CD14-positive monocyte (primary cell): ENCODE measurements around the gene CARMIL1. TPM values are rescaled to one million over a fixed set of nuclear protein-coding genes. Genes with fewer than 3 reads are reported as not detected.

Experiments used
- DNase-seq, 3 donors: peaks; one replicate each; pipeline ENCODE4 v3.0.0-alpha.2; 2011 to 2022
- H2AFZ ChIP-seq: 2 replicates; pipeline ENCODE4 v1.6.0; 2012; ENCODE audit warnings: mild to moderate bottlenecking, low read depth, low read length, inconsistent platforms; ENCODE audit not compliant: insufficient read depth, poor library complexity, severe bottlenecking
- H3K27ac ChIP-seq, 2 donors: 1 replicate in 1 of 2; 2 replicates in 1 of 2; pipeline ENCODE4 v1.5.1; 2012 to 2013; ENCODE audit warnings: low read length in 2 of 2, control low read depth in 1 of 2, inconsistent platforms in 1 of 2, low read depth in 1 of 2, mild to moderate bottlenecking in 1 of 2
- H3K27me3 ChIP-seq, 2 donors: one replicate each; pipeline versions ENCODE4 v1.6.0 to v1.6.1; 2011 to 2013; ENCODE audit warnings: low read length in 2 of 2; ENCODE audit not compliant: control insufficient read depth in 2 of 2, insufficient read depth in 2 of 2
- H3K36me3 ChIP-seq, 2 donors: replicated peaks in 1 of 2; 1 replicate in 1 of 2; 2 replicates in 1 of 2; pipeline versions ENCODE4 v1.5.1 to v1.6.1; 2012 to 2013; ENCODE audit warnings: low read length in 2 of 2, control low read depth in 1 of 2, inconsistent platforms in 1 of 2, mild to moderate bottlenecking in 1 of 2; ENCODE audit not compliant: insufficient read depth in 2 of 2, control insufficient read depth in 1 of 2
- H3K4me1 ChIP-seq, 2 donors: 1 replicate in 1 of 2; 2 replicates in 1 of 2; pipeline versions ENCODE4 v1.5.1 to v1.6.1; 2012 to 2013; ENCODE audit warnings: low read length in 2 of 2, control low read depth in 1 of 2, inconsistent platforms in 1 of 2, mild to moderate bottlenecking in 1 of 2, moderate library complexity in 1 of 2; ENCODE audit not compliant: insufficient read depth in 2 of 2, control insufficient read depth in 1 of 2
- H3K4me2 ChIP-seq: replicated peaks from 2 replicates; pipeline ENCODE3; 2012; ENCODE audit warnings: low read length, moderate library complexity, mild to moderate bottlenecking; ENCODE audit not compliant: poor library complexity, severe bottlenecking; ENCODE audit errors: extremely low read depth
- H3K4me3 ChIP-seq, 3 experiments: fragments of 200-600 bp in 1 of 3; sonication (generic) in 1 of 3; replicated peaks in 1 of 3; 1 replicate in 2 of 3; 2 replicates in 1 of 3; pipeline ENCODE4 v1.5.1; 2011 to 2013; ENCODE audit warnings: low read length in 3 of 3, mild to moderate bottlenecking in 3 of 3, control low read depth in 2 of 3, low read depth in 2 of 3, inconsistent platforms in 1 of 3, moderate library complexity in 1 of 3
- H3K79me2 ChIP-seq: 2 replicates; pipeline ENCODE4 v1.6.0; 2012; ENCODE audit warnings: mild to moderate bottlenecking, control low read depth, inconsistent platforms, low read length, moderate library complexity; ENCODE audit not compliant: insufficient read depth
- H3K9ac ChIP-seq: 2 replicates; pipeline ENCODE4 v1.6.0; 2017; ENCODE audit warnings: low read length, mild to moderate bottlenecking; ENCODE audit not compliant: insufficient read depth, poor library complexity, severe bottlenecking
- H3K9me3 ChIP-seq, 2 donors: replicated peaks in 1 of 2; 1 replicate in 1 of 2; 2 replicates in 1 of 2; pipeline versions ENCODE4 v1.5.1 to v1.6.1; 2012 to 2013; ENCODE audit warnings: low read length in 2 of 2, control low read depth in 1 of 2; ENCODE audit not compliant: control insufficient read depth in 1 of 2, insufficient read depth in 1 of 2
- H4K20me1 ChIP-seq: 2 replicates; pipeline ENCODE4 v1.6.0; 2012; ENCODE audit warnings: mild to moderate bottlenecking, low read length, control low read depth, moderate library complexity; ENCODE audit not compliant: insufficient read depth
- H3K27ac Mint-ChIP-seq, 7 donors: one replicate each; pipeline ENCODE4 v1.8.0; 2020; ENCODE audit warnings: mild to moderate bottlenecking in 7 of 7, mixed read lengths in 7 of 7, moderate library complexity in 6 of 7, inconsistent platforms in 2 of 7
- H3K27me3 Mint-ChIP-seq, 3 donors: one replicate each; pipeline ENCODE4 v1.8.0; 2021 to 2022; ENCODE audit warnings: low read depth in 3 of 3, mild to moderate bottlenecking in 3 of 3, mixed read lengths in 3 of 3, moderate library complexity in 3 of 3, inconsistent platforms in 1 of 3
- H3K36me3 Mint-ChIP-seq, 2 donors: one replicate each; pipeline ENCODE4 v1.8.0; 2020; ENCODE audit warnings: mixed read lengths in 2 of 2, inconsistent platforms in 1 of 2, mild to moderate bottlenecking in 1 of 2
- H3K4me1 Mint-ChIP-seq: one replicate; pipeline ENCODE4 v1.8.0; 2020; ENCODE audit warnings: mild to moderate bottlenecking, mixed read lengths
- H3K4me3 Mint-ChIP-seq, 2 donors: one replicate each; pipeline ENCODE4 v1.8.0; 2020; ENCODE audit warnings: mild to moderate bottlenecking in 2 of 2, mixed read lengths in 2 of 2, moderate library complexity in 1 of 2
- H3K9me3 Mint-ChIP-seq, 7 donors: one replicate each; pipeline ENCODE4 v1.8.0; 2020 to 2022; ENCODE audit warnings: mixed read lengths in 7 of 7, mild to moderate bottlenecking in 6 of 7, moderate library complexity in 6 of 7, inconsistent platforms in 2 of 7
- CTCF ChIP-seq: fragments of 200-600 bp; IDR thresholded peaks from one replicate; pipeline ENCODE4 v1.8.0; 2022; ENCODE audit warnings: antibody characterized with exemption, mild to moderate bottlenecking
- WGBS: methylation state at CpG from one replicate; pipeline ENCODE4 v1.1.5; 2013; ENCODE audit warnings: missing lambda C conversion rate; ENCODE audit not compliant: insufficient coverage; 5-methylcytosine and 5-hydroxymethylcytosine counted together
- intact Hi-C, 2 donors: fragments of 100-400 bp; cut with micrococcal nuclease; formaldehyde crosslinking; loops; one replicate each; pipeline versions ENCODE4 v1.15.0 to v1.15.1; 2023
- polyA plus RNA-seq, 3 donors: library from polyadenylated mRNA; depleted of rRNA in 1 of 3; unstranded in 2 of 3; stranded (reverse) in 1 of 3; fragments of 300-500 nt in 2 of 3; fragments of >200 nt in 1 of 3; fragmentation: Illumina TruSeq in 2 of 3; gene quantifications; 1 replicate in 2 of 3; 2 replicates in 1 of 3; pipeline ENCODE4 v1.2.3, GENCODE V29; 2012 to 2021

CARMIL1 gene
- polyA plus RNA-seq, 3 donors = 0.30 to 0.49 (median 0.41) TPM

DNA sequence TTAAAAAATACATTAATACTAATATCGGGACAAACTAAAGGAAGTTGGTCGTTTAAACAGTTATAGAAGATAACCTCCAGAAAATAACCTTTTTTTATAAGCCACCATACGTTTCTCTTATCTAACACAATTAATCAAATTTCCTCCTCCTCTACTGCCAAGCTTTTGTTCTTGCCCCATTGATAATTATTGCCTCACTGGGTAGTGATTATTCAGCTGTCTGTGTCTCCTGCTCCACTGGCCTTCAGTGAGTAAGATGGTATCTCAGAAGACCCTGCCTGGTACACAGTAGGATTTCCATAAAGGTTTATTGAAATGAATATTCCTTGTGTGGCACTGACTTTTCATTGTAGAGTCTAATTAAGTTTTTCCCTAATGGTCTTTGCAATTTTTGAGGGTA is 207.4 kb downstream of the CARMIL1 start:
- Mint-ChIP-seq H3K9me3 (no peaks in the 10 kb centered on the region), H3K4me1 (peaks cover 18% of the 10 kb centered on the region), H3K27me3 (no peaks in the 10 kb centered on the region), H3K27ac (no peak overlapping the region), H3K4me3 (no peak overlapping the region), H3K36me3 (no peaks in the 10 kb centered on the region)
- no peak overlapping the region for H3K4me2 ChIP-seq
- no peak overlapping the region for H2AFZ ChIP-seq
- H3K79me2 ChIP-seq = no peaks in the 10 kb centered on the region
- H3K36me3 ChIP-seq = no peaks in the 10 kb centered on the region
- no peaks in the 10 kb centered on the region for H4K20me1 ChIP-seq
- no peaks in the 10 kb centered on the region for H3K9me3 ChIP-seq
- peaks cover 4 to 8% of the 10 kb centered on the region in 2 donors for H3K4me1 ChIP-seq
- H3K9ac ChIP-seq = no peak overlapping the region
- intact Hi-C loops = no loop called here
- DNase-seq = no peak
- no peak for TF ChIP-seq CTCF
- whole genome bisulfite sequencing = no CpG with 5 or more reads among the region's 3 CpGs
- H3K4me3 ChIP-seq = no peak overlapping the region
- H3K27me3 ChIP-seq = no peaks in the 10 kb centered on the region
- H3K27ac ChIP-seq = no peak overlapping the region

DNA sequence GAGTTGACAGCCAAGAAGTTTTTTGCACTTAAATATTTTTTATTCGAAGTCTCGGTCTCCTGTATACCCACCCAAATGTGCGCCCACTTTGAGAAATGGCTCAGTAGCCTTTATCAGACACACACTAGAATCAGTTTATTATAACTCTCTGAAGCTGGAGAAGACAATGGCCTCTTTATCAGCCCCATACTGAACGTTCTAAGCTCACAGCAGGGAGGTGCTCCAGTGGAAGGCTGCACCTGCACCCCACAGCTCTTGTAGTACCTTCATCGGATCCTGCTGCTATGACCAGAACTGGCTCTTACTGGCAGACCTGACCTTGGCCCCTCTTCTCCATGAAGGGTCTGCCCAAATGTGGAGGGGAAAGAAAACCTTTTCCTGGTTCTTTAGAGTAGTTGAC is 207.8 kb downstream of the CARMIL1 start:
- Histone ChIP-seq H3K4me2 (no peak overlapping the region), H3K4me3 (no peak overlapping the region), H3K27me3 (no peaks in the 10 kb centered on the region), H3K36me3 (no peaks in the 10 kb centered on the region), H3K79me2 (no peaks in the 10 kb centered on the region), H3K27ac (no peak overlapping the region), H4K20me1 (no peaks in the 10 kb centered on the region), H2AFZ (no peak overlapping the region), H3K4me1 (peaks cover 4 to 8% of the 10 kb centered on the region in 2 donors), H3K9ac (no peak overlapping the region), H3K9me3 (no peaks in the 10 kb centered on the region)
- TF ChIP-seq CTCF = no peak
- H3K36me3 Mint-ChIP-seq = no peaks in the 10 kb centered on the region
- 91% methylated on average over 5 of the region's 5 CpGs for WGBS
- no peak overlapping the region for H3K4me3 Mint-ChIP-seq
- no peak overlapping the region for H3K27ac Mint-ChIP-seq
- DNase-seq = no peak
- H3K27me3 Mint-ChIP-seq = no peaks in the 10 kb centered on the region
- intact Hi-C loops = no loop called here
- no peaks in the 10 kb centered on the region for H3K9me3 Mint-ChIP-seq
- peaks cover 18% of the 10 kb centered on the region for H3K4me1 Mint-ChIP-seq
